GM20431 (cell line): ENCODE results near the gene ARHGAP22.

Source experiments
- in situ Hi-C: fragments of 300-500 bp; cut with MseI, MboI; formaldehyde crosslinking; loops from one replicate; pipeline ENCODE4 v1.15.0; 2020; ENCODE audit warnings: low sequenced_read_pairs; ENCODE audit not compliant: unreplicated experiment

ARHGAP22 gene

DNA sequence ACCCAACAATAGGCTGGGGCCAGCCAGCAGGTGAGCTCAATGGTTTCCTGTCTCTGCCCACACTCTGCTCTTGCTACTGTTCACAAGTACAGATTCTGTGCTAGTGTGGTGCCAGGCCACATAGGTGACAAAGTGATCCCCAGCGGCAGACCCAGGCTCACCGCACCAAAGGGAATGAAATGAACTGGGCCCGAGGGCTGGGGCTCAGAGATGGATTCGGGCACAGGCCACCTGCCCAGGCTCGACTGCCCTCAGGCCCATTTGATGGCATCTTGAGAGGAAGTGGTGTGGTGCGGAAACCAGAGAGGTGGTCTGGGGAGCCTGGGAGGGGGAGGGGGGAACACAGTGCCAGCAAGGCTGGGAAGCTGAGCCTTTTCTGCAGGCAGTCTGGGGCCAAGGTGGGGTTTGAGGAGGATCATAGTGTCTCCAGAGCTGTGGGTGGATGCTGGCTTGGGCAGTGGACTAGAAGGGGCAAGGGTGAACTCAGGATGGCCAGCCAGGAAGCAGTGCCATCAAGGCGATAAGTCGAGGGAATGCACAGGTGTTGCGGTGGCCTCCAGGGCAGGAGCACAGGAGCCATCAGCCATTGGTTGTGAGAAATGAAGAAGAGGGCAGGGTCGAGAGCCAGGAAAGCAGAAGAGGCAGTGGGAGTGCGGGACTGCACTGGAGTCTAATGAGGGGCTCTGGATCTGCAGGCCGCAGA is 85.2 kb downstream of the ARHGAP22 start:
- in situ Hi-C loops, result loop anchor here (25.0 kb wide), 1 partner anchor 157 kb away; no protein-coding TSS in a partner anchor

DNA sequence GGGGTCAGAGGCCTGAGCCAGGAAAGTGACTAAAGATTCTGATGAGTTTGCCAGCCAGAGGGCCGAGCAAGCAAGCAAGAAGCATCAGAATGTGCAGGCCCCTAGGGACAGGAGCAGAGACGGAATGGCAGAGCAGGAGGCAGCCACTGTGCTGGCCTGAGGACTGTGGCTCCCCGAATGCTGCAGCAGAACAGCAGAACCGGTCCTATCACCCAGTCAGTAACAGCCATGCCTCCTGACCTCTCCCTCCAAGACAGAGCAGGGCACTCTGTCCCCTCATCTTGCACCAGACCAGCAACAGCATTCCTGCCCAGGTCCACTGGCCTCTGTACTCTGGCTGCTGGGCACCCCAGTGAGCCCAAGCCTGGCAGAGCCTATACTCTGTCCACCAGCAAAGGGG is 85.9 kb downstream of the ARHGAP22 start:
- in situ Hi-C loops, result loop anchor here (25.0 kb wide), 1 partner anchor 157 kb away; no protein-coding TSS in a partner anchor

DNA sequence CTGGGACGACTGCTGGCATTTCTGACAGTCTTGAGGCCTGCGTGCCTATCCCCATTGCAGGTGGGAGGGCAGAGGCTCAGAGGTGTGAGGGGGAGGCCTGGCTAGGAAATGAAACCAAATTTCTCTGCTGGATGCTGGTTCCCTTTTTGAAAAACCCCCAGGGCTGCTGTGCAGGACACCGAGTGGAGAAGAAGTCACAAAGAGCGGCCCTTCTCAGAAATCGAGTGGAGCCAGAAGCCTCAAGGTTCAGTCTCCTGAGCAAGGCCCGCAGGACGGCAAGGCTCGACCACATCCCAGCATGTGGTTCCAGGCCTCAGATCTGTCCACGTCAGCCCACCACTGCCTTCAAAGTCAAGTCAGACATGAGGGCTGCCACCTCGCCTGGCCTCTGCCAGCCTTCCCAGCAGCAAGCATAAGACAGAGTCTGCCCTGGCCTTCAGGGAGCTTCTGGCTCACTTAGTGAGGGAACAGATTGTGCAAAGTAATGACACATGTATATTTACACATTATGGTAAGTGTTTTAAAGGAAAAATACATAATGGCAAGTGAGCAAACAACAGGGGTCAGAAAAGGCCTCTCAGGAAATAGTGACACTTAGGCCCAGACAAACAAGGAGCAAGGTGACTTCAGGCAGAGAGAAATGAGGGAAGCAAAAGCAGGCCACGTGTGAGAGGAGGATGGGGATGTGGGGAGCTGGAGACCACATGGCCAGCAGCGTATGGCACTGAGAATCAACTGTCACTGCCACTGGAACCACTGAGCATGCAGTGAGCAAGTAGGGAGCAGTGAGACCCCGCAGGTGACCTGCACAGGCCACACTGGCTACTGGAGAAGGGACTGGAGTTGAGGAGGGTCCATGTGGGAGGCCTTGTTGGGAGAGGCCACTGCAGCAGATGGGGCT is 86.7 kb downstream of the ARHGAP22 start:
- in situ Hi-C loops, result loop anchor here (25.0 kb wide), 1 partner anchor 156 kb away; no protein-coding TSS in a partner anchor

DNA sequence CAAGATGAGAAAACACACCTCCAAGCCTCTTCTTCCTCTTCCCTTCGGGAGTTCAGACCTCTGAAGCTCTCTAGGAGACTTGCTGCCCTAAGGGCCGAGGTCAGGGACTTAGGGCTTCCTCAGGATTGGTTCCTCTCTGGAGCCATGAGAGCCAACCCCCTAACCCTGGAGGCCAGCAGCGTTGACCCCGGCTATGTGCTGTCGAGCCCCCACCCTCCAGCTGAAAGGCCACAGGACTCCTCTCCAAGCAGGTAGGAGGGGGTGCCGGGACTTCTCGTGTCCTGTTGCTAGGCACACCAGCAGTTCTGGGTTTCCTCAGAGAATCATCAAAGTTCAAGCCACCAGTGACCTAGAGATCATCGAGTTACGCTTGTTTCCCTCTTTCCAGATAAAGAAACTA is 87.4 kb downstream of the ARHGAP22 start:
- in situ Hi-C loops, result loop anchor here (25.0 kb wide), 1 partner anchor 155 kb away; no protein-coding TSS in a partner anchor

DNA sequence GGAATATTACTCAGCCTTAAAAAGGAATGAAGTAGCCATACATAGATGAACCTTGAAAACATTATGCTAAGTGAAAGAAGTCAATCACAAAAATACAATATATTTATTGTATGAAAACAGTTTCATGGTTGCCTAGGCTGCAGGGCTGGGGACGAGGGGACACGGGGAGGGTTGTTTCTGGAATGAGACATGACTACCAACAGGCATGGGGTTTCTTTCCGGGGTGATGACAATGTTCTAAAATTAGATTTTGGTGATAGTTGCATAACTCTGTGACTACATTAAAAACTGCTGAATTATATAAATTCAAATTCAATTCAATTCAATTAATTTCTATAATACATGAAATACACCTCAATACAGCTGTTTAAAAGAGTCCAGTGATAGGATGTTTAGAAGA is 88.0 kb downstream of the ARHGAP22 start:
- in situ Hi-C loops, result loop anchor here (25.0 kb wide), 1 partner anchor 155 kb away; no protein-coding TSS in a partner anchor

DNA sequence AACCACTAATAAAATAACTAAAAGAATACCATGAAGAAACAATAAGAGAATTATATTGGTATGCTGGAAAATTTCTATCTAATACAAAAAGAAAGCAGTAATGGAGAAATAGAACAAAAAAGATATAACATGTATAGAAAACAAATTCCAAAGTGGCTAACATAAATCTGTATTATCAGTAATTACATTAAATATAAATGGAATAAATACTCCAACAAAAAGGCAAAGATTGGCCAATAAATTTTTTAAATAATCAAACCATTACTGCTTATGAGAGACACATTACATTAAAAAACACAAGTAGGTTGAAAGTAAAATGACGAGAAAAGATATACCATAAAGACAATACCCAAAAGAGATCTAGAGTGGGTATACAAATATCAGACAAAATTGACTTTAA is 90.0 kb downstream of the ARHGAP22 start:
- in situ Hi-C loops, result loop anchor here (25.0 kb wide), 1 partner anchor 153 kb away; no protein-coding TSS in a partner anchor

DNA sequence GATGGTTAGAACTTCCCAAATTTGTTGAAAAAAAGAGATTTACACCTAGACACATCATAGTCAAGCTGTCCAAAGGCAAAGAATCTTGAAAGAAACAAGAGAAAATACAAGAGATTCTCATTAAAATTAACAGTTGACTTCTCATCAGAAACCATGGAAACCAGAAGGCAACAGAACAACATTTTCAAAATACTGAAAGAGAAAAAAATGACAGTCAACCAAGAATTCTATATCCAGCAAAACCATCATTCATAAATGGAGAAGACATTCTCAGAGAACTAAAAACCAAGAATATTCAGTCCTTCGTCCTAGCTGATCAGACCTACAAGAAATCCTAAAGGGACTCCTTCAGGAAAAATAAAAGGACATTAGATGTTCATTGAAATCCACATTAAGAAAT is 90.6 kb downstream of the ARHGAP22 start:
- in situ Hi-C loops, result loop anchor here (25.0 kb wide), 1 partner anchor 152 kb away; no protein-coding TSS in a partner anchor

DNA sequence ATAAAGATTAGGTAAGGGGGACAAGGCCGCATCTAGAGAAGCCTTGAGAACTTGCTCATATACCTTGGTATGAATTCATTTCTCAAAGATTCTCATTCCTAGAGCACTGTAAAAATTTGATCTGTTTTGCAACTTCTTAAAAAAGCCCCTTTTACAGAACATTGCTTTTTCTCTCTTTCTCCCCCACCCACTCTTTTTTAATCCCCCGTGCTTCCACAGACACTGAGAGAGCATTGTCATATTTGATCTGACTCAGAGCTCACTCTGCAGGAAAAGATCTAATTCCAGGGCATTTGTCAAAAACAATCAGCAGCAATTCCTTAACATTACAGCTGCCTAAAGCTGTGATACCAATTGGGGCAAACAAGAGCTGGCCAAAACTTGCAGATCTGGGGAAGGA is 92.0 kb downstream of the ARHGAP22 start:
- in situ Hi-C loops, result loop anchor here (25.0 kb wide), 1 partner anchor 151 kb away; no protein-coding TSS in a partner anchor

DNA sequence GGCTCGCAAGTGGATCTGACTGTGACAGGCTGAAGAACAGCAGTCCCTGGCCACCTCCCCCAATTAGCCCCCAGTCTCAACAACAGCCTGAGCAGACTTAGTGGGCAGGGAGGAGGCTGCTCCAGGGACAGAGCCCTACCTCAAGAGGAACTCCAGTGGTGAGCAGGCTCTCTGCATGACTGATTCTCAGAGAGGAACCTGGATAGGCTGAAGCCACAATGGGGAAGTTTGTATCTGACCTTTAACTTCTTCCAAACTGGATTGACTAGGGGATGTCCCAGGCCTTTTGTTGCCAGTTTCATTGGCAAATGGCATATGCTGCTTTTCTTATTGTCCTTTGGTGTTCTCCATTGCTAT is 93.0 kb downstream of the ARHGAP22 start:
- in situ Hi-C loops, result loop anchor here (25.0 kb wide), 1 partner anchor 150 kb away; no protein-coding TSS in a partner anchor

DNA sequence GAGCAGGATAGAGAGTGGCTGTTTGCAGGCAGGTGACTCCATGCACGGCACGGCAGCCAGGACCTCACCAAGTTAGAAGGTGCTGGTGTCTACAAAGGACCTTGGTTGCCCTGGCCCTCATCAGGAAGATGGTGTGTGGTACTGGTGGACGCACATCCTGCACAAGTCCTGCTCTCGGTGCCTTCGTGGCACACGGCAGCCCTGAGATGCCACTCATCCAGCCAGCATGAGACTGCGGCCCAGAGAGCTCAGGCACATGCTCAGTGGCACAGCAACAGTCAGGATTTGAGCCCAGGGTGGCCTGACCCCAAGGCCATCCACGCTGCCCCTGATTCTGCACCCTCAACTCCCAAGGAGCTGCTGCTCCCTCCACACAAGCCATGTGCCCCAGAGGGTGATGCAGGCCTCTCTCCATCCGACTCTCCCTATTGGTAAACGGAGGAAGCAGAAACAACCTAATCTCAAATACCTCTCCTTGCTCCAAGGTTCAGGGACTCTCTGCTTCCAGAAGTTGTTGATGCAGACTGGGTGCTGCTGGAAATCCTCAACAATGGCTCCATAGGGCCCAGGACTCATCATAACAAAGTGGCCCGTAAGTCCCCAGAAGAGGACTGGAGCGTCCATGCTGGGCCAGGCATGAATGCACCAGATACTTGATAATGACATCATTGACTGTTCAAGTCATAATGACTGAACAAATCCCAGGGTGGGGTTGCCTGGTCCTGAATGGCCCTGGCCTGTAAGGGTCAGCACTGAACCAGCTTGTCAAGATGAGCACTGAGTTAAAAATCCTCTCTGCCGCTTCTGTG is 93.6 kb downstream of the ARHGAP22 start:
- in situ Hi-C loops, result loop anchor here (25.0 kb wide), 1 partner anchor 149 kb away; no protein-coding TSS in a partner anchor

DNA sequence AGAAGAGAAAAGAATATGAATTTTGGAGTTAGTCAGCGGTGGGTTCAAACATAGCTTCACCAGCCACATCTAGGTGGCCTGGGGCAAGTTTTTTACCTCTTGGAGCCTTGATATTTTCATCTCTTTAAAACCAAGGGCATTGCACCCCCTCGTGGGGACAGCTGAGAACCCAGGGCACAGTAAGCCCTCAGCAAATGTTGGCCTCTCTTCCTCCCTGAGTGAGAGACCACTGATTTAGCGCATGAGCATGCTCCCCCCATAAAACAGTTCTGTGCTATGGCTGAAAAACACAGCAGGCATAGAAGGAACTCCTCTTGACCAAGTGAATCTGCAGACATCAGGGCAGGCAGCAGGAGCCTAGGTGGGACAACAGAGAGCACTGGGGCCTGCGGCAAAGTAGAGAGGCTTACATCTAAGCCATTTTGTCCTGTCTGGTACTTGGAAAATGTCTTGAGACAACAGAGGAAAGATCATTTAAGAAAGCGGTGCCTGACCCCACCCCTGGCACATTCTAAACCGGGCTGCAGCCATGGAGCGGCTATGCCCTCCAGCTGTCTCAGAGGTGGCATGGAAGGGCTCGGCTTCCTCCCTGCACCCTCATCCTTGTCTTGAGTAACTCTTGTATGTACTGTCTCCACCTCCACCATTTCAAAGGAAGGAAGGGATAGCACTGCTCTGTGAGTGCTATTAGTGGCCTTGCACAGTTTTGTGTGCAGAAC is 94.7 kb downstream of the ARHGAP22 start:
- in situ Hi-C loops, result loop anchor here (25.0 kb wide), 1 partner anchor 148 kb away; no protein-coding TSS in a partner anchor

DNA sequence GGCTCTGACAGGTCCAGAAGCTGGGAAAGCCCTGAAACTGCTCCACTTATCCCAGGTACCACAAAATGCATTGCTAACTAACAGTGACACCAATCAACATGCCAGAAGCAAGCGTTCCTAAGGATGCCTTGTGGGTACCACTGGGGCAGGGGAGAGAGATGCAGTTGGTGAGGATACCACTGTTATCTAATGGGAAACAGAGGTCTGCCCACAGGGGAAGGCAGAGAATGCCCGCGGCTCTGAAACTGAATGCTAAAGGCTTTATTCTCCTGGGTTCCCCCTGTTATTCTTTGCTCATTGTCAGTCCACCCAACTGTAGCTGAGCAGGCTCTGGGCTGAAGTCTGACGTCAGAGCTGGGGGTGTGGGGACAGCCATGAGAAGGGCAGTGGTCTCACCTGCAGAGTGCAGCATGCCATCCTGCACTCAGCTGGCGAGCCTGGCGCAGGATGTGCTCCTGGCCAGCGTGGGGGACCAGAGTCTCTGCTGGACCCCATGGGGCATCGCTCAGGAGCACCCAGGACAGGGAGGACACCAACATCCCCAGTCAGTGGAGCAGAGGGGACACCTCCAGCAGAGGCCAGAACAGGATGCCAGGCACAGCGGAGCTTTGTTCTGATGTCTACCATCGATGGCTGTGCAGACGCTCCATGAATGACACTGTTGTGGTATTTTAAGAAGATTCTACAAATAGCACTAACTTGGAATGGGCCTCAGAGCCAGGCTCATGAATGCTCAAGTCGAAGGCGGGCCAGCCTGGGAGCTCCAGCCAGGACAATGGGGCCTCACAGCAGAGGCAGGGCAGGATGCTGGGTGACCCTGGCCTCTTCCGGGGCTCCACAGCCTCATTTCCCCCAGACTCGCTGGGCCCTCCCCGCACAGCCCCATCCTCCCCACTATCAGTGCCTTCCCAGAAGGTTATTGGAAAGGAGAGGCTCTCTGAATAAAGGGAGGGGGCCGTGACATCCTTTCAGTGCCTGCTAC is 95.8 kb downstream of the ARHGAP22 start:
- in situ Hi-C loops, result loop anchor here (25.0 kb wide), 1 partner anchor 147 kb away; no protein-coding TSS in a partner anchor

DNA sequence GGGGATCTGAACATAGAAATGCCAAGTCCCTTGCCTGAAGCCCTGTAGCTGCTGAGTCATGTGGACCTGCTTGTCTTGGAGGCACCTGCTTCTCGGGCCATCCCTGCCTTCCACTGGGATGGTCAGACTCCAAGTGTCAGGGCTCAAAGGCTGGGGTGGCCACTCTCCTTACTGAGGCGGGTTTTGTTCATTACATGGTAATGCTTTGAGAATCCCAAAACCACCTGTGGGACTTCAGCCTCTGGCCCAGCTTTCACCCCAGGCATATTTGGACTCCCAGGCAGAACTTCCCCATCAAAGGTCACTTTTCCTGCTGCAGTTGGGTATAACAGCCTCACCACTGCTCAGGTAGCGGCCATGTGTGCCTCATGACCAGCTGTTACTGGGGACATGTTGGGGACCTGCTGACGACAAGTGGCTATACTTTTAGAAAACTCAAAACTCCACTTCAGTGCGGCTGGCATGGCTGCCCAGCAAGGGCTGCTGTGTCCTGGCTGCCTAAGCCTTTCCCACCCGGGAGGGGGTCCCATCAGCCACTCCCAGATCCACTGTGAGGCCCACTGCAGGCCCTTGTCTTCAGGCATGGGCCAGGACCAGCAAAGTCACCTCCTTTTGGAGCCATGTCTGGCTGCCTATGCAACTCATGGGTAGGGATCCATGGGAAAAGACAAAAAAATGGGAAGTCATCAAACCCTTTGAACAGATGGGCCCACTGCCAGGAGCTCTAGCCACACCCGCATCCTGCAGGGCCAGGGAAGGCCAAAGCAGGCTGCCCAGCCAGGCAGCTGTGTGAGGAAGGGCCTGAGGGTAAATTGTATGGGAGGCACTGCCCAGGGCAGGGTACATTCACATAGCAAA is 96.7 kb downstream of the ARHGAP22 start:
- in situ Hi-C loops, result loop anchor here (25.0 kb wide), 1 partner anchor 146 kb away; no protein-coding TSS in a partner anchor

DNA sequence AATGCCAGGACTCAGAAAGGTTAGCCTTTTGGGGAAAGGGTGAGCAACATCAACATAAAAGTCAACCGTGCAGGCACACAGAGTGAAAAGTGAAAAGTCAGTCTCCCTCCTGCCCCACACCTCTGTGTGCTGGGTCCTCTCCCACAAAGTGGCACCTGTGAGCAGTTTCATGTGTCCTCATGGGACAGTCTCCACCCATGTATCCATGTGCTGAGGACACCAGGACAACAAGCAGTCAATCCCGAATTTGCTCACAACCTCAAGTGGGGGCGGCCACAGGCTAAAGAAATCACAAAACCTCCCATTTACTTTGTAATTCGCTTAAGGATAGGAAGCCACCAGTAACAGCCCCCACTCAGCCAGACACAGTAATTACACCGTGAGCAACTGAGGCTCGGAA is 97.4 kb downstream of the ARHGAP22 start:
- in situ Hi-C loops, result loop anchor here (25.0 kb wide), 1 partner anchor 145 kb away; no protein-coding TSS in a partner anchor

DNA sequence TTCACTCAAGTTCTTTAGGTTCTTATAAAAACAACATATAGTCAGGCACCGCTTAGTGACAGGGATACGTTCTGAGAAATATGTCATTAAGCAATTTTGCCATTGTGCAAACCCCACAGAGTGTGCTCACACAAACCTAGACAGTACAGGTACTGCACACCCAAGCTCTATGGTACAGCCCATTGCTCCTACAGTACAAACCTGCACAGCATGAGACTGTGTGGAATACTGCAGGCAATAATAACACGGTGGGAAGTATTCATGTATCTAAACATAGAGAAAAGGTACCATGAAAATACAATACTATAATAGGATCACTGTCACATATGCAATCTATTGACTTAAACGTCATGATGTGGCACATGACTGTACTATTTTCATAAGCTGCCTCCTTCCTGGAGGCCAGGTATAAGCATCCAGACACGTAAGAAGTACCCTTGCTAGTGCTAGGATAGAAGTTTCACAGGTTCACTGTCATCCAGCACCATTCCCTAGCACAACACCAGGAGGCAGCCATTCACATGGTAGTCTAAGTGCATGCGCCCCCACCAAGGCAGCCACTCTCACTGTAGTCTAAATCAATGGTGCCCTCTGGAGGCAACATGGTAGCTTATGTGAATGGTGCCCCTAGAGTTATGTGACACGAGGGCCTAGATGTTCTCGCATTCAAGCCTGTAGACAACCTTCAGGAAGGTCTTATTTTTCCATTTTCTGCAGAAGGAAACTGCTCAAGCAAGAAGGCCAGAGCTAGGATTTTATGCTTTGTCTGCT is 98.5 kb downstream of the ARHGAP22 start:
- in situ Hi-C loops, result loop anchor here (25.0 kb wide), 1 partner anchor 144 kb away; no protein-coding TSS in a partner anchor
